ENCODE measurements around the gene HSD11B1. TPM values are rescaled to one million over a fixed set of nuclear protein-coding genes. Genes with fewer than 3 reads are reported as not detected.

HSD11B1 gene
- total RNA-seq, 1 experiment from 2014 or later: not detected

DNA sequence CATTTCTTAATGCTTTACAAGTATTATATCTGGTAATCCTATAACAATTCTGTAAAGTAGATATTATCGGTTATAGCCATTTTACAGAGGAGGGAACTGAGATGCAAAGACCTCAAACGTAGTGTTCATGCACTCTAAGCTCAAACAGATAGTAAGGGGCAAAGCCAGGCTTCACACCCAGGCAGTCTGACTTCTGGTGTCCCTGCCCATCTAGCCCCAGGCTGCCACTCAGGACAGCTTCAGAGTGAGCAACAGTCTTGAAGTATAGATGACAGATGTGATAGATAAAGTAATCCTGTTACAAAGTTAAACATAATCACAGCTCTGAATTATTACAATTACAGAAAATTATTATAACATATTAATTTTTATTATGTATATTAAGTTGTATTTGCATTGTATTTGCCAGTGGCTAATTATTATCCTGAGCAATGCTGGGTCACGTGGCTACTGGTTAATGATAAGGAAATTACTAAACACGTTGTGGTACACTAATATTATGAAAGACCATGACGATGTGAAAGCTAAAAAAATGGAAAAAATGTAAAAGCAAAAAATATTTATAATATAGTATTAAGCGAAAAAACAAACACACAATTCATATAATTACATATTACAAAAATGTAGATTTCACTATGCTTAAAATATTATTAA is 45.2 kb downstream of the HSD11B1 start (continued):
- no peak for TF ChIP-seq KAT7 (CRISPR knock-in tag; IDR thresholded peaks at IDR 0.05; ENCODE audit: borderline replicate concordance)
- no peak for TF ChIP-seq ETV6 (CRISPR knock-in tag; IDR thresholded peaks at IDR 0.05)

DNA sequence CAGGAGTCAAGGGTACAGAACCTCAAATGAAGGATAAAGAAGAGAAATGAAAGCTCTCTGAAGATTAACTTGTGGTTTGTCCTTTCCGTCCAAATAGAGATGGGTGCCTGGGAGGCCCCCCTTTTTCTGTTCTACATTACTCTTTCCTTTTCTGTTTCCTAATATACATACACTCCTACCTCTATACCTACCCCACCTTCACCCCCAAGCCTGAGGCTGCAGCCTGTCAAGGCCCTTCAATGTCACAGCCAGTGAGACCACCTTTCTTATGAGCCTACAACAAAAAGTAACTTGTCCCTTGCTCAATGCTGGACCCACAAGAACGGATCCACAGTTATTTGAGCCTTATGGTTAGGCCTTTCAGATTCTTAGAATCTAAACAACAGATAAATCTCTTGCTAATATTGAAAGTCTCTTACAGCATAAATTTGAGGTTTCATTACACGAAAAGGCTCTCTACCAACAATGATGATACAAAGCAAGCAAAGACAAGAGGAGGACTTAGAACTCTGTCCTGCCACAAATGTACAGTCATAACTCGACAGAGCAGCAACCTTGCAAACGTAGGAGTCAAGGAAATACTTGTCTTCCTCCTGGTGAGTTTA is 47.1 kb downstream of the HSD11B1 start:
- H3K36me3 Mint-ChIP-seq: no peaks in the 10 kb centered on the region
- no peaks in the 10 kb centered on the region for H3K9me3 Mint-ChIP-seq
- H3K4me1 Mint-ChIP-seq: peaks cover 10% of the 10 kb centered on the region
- no peak overlapping the region for H3K4me3 Mint-ChIP-seq
- DNase-seq (ENCODE audit: low spot score) (no peak), ATAC-seq (no peak)
- H3K27ac Mint-ChIP-seq: no peak overlapping the region
- ChIA-PET CTCF (interaction anchor here (1.7 kb wide), 1 partner anchor 175 kb away, joined by 5 read pairs; no protein-coding TSS in a partner anchor), POLR2A (no interaction called here)
- peaks cover 12% of the 10 kb centered on the region for H3K27me3 Mint-ChIP-seq (ENCODE audit: low read depth)
- no peak for TF ChIP-seq HMGA2 (CRISPR knock-in tag; IDR thresholded peaks at IDR 0.05)
- no peak for TF ChIP-seq OVOL2 (CRISPR knock-in tag; IDR thresholded peaks at IDR 0.05; ENCODE audit: borderline replicate concordance)
- TF ChIP-seq, protein P1, sequence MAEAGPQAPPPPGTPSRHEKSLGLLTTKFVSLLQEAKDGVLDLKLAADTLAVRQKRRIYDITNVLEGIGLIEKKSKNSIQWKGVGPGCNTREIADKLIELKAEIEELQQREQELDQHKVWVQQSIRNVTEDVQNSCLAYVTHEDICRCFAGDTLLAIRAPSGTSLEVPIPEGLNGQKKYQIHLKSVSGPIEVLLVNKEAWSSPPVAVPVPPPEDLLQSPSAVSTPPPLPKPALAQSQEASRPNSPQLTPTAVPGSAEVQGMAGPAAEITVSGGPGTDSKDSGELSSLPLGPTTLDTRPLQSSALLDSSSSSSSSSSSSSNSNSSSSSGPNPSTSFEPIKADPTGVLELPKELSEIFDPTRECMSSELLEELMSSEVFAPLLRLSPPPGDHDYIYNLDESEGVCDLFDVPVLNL (CRISPR knock-in tag; IDR thresholded peaks at IDR 0.05; ENCODE audit: borderline replicate concordance, low read depth): no peak
- TF ChIP-seq, protein P2, sequence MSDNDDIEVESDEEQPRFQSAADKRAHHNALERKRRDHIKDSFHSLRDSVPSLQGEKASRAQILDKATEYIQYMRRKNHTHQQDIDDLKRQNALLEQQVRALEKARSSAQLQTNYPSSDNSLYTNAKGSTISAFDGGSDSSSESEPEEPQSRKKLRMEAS (CRISPR knock-in tag; IDR thresholded peaks at IDR 0.05): no peak
- TF ChIP-seq, protein P3, sequence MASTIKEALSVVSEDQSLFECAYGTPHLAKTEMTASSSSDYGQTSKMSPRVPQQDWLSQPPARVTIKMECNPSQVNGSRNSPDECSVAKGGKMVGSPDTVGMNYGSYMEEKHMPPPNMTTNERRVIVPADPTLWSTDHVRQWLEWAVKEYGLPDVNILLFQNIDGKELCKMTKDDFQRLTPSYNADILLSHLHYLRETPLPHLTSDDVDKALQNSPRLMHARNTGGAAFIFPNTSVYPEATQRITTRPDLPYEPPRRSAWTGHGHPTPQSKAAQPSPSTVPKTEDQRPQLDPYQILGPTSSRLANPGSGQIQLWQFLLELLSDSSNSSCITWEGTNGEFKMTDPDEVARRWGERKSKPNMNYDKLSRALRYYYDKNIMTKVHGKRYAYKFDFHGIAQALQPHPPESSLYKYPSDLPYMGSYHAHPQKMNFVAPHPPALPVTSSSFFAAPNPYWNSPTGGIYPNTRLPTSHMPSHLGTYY (CRISPR knock-in tag; IDR thresholded peaks at IDR 0.05): no peak

DNA sequence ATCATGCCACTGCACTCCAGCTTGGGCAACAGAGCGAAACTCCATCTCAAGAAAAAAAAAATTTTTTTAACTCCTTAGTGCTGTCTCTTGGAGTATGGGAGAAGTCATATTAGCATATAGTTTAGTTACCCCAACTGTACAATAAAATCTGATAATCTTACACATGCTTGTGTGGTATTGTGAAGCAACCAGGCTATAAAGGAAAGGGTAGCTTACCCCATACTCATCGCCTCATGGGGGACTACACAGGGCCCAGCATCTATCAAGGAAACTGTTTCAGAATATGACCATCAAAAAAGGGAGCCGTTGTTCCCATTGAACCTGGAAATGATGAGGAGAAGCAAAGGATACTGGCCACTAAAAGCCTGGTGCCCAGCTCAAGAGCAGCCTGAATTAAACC is 48.2 kb downstream of the HSD11B1 start:
- POLR2A ChIA-PET: no interaction called here
- CTCF ChIA-PET: interaction anchor here (0.8 to 1.0 kb wide), 2 partner anchors 177 to 187 kb away, joined by 3 read pairs; no protein-coding TSS in a partner anchor
- no peak overlapping the region for H3K27ac Mint-ChIP-seq
- peaks cover 11% of the 10 kb centered on the region for H3K27me3 Mint-ChIP-seq (ENCODE audit: low read depth)
- DNase-seq (ENCODE audit: low spot score): no peak
- peaks cover 10% of the 10 kb centered on the region for H3K4me1 Mint-ChIP-seq
- H3K36me3 Mint-ChIP-seq: no peaks in the 10 kb centered on the region
- no peak for ATAC-seq
- no peaks in the 10 kb centered on the region for H3K9me3 Mint-ChIP-seq
- H3K4me3 Mint-ChIP-seq: no peak overlapping the region
- TF ChIP-seq CREB1 (CRISPR knock-in tag; IDR thresholded peaks at IDR 0.05) (no peak), TCF7 (CRISPR knock-in tag; IDR thresholded peaks at IDR 0.05; ENCODE audit: low read depth) (no peak), NR1H2 (CRISPR knock-in tag; IDR thresholded peaks at IDR 0.05) (no peak), TP53 (CRISPR knock-in tag; IDR thresholded peaks at IDR 0.05) (no peak), HMGA2 (CRISPR knock-in tag; IDR thresholded peaks at IDR 0.05) (no peak), ATF1 (CRISPR knock-in tag; IDR thresholded peaks at IDR 0.05) (no peak), ZBTB21 (CRISPR knock-in tag; IDR thresholded peaks at IDR 0.05; ENCODE audit: borderline replicate concordance) (no peak), ZNF219 (CRISPR knock-in tag; IDR thresholded peaks at IDR 0.05; ENCODE audit: borderline replicate concordance) (no peak)
- TF ChIP-seq, protein P4, sequence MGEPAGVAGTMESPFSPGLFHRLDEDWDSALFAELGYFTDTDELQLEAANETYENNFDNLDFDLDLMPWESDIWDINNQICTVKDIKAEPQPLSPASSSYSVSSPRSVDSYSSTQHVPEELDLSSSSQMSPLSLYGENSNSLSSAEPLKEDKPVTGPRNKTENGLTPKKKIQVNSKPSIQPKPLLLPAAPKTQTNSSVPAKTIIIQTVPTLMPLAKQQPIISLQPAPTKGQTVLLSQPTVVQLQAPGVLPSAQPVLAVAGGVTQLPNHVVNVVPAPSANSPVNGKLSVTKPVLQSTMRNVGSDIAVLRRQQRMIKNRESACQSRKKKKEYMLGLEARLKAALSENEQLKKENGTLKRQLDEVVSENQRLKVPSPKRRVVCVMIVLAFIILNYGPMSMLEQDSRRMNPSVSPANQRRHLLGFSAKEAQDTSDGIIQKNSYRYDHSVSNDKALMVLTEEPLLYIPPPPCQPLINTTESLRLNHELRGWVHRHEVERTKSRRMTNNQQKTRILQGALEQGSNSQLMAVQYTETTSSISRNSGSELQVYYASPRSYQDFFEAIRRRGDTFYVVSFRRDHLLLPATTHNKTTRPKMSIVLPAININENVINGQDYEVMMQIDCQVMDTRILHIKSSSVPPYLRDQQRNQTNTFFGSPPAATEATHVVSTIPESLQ (CRISPR knock-in tag; IDR thresholded peaks at IDR 0.05): no peak
- TF ChIP-seq, protein P5, sequence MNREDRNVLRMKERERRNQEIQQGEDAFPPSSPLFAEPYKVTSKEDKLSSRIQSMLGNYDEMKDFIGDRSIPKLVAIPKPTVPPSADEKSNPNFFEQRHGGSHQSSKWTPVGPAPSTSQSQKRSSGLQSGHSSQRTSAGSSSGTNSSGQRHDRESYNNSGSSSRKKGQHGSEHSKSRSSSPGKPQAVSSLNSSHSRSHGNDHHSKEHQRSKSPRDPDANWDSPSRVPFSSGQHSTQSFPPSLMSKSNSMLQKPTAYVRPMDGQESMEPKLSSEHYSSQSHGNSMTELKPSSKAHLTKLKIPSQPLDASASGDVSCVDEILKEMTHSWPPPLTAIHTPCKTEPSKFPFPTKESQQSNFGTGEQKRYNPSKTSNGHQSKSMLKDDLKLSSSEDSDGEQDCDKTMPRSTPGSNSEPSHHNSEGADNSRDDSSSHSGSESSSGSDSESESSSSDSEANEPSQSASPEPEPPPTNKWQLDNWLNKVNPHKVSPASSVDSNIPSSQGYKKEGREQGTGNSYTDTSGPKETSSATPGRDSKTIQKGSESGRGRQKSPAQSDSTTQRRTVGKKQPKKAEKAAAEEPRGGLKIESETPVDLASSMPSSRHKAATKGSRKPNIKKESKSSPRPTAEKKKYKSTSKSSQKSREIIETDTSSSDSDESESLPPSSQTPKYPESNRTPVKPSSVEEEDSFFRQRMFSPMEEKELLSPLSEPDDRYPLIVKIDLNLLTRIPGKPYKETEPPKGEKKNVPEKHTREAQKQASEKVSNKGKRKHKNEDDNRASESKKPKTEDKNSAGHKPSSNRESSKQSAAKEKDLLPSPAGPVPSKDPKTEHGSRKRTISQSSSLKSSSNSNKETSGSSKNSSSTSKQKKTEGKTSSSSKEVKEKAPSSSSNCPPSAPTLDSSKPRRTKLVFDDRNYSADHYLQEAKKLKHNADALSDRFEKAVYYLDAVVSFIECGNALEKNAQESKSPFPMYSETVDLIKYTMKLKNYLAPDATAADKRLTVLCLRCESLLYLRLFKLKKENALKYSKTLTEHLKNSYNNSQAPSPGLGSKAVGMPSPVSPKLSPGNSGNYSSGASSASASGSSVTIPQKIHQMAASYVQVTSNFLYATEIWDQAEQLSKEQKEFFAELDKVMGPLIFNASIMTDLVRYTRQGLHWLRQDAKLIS (CRISPR knock-in tag; IDR thresholded peaks at IDR 0.05; ENCODE audit: borderline replicate concordance): no peak
- TF ChIP-seq, protein P6, sequence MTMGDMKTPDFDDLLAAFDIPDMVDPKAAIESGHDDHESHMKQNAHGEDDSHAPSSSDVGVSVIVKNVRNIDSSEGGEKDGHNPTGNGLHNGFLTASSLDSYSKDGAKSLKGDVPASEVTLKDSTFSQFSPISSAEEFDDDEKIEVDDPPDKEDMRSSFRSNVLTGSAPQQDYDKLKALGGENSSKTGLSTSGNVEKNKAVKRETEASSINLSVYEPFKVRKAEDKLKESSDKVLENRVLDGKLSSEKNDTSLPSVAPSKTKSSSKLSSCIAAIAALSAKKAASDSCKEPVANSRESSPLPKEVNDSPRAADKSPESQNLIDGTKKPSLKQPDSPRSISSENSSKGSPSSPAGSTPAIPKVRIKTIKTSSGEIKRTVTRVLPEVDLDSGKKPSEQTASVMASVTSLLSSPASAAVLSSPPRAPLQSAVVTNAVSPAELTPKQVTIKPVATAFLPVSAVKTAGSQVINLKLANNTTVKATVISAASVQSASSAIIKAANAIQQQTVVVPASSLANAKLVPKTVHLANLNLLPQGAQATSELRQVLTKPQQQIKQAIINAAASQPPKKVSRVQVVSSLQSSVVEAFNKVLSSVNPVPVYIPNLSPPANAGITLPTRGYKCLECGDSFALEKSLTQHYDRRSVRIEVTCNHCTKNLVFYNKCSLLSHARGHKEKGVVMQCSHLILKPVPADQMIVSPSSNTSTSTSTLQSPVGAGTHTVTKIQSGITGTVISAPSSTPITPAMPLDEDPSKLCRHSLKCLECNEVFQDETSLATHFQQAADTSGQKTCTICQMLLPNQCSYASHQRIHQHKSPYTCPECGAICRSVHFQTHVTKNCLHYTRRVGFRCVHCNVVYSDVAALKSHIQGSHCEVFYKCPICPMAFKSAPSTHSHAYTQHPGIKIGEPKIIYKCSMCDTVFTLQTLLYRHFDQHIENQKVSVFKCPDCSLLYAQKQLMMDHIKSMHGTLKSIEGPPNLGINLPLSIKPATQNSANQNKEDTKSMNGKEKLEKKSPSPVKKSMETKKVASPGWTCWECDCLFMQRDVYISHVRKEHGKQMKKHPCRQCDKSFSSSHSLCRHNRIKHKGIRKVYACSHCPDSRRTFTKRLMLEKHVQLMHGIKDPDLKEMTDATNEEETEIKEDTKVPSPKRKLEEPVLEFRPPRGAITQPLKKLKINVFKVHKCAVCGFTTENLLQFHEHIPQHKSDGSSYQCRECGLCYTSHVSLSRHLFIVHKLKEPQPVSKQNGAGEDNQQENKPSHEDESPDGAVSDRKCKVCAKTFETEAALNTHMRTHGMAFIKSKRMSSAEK (CRISPR knock-in tag; IDR thresholded peaks at IDR 0.05; ENCODE audit: borderline replicate concordance): no peak
- TF ChIP-seq, protein P7, sequence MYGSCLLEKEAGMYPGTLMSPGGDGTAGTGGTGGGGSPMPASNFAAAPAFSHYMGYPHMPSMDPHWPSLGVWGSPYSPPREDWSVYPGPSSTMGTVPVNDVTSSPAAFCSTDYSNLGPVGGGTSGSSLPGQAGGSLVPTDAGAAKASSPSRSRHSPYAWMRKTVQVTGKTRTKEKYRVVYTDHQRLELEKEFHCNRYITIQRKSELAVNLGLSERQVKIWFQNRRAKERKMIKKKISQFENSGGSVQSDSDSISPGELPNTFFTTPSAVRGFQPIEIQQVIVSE (CRISPR knock-in tag; IDR thresholded peaks at IDR 0.05; ENCODE audit: borderline replicate concordance): no peak
